HG03045 (cell line): Measurements from ENCODE around the gene AAMP.

ENCODE experiments used
- ATAC-seq: cut with Tn5 transposase; IDR thresholded peaks from one replicate; pipeline ENCODE4 v1.9.1; 2021; ENCODE audit warnings: mild to moderate bottlenecking, moderate library complexity; ENCODE audit not compliant: unreplicated experiment

AAMP gene

GRCh38 chr2:218260742-218261422, 9.1 kb downstream of the AAMP start, which contains the start of gene GPBAR1:
Gene GPBAR1, plus strand, starts transcription at chr2:218261015. Its CDS starts 1,710 bp downstream, at chr2:218262725.
- ATAC-seq: no peak

- ATAC-seq: no peak
These were observed 9.8 kb downstream of the AAMP start for GRCh38 chr2:218260166-218260565.

- ATAC-seq: no peak
These were observed 10.6 kb downstream of the AAMP start for GRCh38 chr2:218259099-218259961.

- peak; percentile 36 for ATAC-seq
These were observed 12.5 kb downstream of the AAMP start for GRCh38 chr2:218257390-218257981.

- no peak for ATAC-seq
These were observed 13.2 kb downstream of the AAMP start for GRCh38 chr2:218256612-218257350.

- no peak for ATAC-seq
These were observed 14.5 kb downstream of the AAMP start for GRCh38 chr2:218255446-218255845.

GRCh38 chr2:218253232-218253625, 16.7 kb downstream of the AAMP start:
- ATAC-seq: no peak

GRCh38 chr2:218252509-218253231, 17.3 kb downstream of the AAMP start:
- no peak for ATAC-seq

- ATAC-seq: no peak
These were observed 20.2 kb downstream of the AAMP start for GRCh38 chr2:218249691-218250090.

- no peak for ATAC-seq
These were observed 24.7 kb downstream of the AAMP start for GRCh38 chr2:218245214-218245613.

- ATAC-seq: no peak
These were observed 25.3 kb downstream of the AAMP start for GRCh38 chr2:218244665-218245064.

GRCh38 chr2:218244204-218244603, 25.7 kb downstream of the AAMP start:
- ATAC-seq: no peak

GRCh38 chr2:218238887-218239286, 31.1 kb downstream of the AAMP start:
- ATAC-seq: no peak

GRCh38 chr2:218236829-218237228, 33.1 kb downstream of the AAMP start:
- ATAC-seq: no peak

GRCh38 chr2:218235017-218235416, 34.9 kb downstream of the AAMP start:
- ATAC-seq: no peak

- no peak for ATAC-seq
These were observed 35.4 kb downstream of the AAMP start for GRCh38 chr2:218234521-218234920.

GRCh38 chr2:218233543-218233942, 36.4 kb downstream of the AAMP start:
- no peak for ATAC-seq

GRCh38 chr2:218230882-218231281, 39.1 kb downstream of the AAMP start:
- ATAC-seq: no peak

- no peak for ATAC-seq
These were observed 40.1 kb downstream of the AAMP start for GRCh38 chr2:218229851-218230250.

GRCh38 chr2:218229239-218229638, 40.7 kb downstream of the AAMP start:
- ATAC-seq: peak; percentile 70
